ENCODE measurements around the gene PDIA5.

Gene PDIA5

DNA sequence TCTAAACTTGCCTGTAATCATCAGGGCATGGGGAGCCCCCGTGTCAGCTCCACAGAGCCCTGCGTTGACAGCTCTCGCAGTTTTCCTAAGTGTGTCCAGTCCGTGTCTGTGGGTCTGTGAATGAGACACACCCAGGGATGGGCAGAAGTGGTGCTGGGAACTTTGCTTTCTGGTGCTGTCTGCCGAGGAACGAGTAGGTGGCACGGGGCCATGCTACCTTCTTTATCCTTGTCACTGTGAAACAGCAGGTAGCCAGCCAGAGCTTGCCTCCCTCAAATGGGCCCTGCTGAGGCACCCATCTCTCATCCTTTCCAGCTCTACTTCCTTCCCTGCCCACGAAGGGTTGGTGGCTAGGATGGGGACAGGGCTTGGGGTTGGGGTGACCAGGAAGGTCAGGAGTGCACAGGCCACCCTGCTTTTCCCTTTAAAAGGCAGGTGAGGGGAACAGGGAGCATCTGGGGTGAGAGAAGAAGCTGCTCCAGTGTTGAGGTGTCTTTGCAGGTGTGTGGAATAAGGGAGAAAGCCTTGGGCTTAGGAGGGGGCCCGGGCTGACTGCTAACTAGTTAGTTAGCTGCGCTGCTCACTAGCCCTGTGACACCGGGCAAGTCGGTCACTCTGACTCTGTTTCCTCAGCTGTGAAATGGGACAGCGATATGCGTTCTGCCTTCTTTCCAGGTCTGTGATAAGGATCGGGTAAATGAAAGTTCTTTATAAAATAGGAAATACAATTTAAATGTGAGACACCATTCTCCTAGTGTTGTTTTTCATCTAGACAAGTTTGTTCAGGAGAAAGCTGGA lies 27.9 kb downstream of the PDIA5 start:
- H3K79me2 ChIP-seq (ENCODE audit: control insufficient read depth, low read length) = no peaks in the 10 kb centered on the region
- no peaks in the 10 kb centered on the region for H3K27me3 ChIP-seq (ENCODE audit: control insufficient read depth, low read length)

GRCh38 chr3:123096126-123096525 lies 29.3 kb downstream of the PDIA5 start:
- no peak for TF ChIP-seq EZH2phosphoT487 (IDR thresholded peaks at IDR 0.05; ENCODE audit: borderline replicate concordance, low read length)
- TF ChIP-seq, protein P1, sequence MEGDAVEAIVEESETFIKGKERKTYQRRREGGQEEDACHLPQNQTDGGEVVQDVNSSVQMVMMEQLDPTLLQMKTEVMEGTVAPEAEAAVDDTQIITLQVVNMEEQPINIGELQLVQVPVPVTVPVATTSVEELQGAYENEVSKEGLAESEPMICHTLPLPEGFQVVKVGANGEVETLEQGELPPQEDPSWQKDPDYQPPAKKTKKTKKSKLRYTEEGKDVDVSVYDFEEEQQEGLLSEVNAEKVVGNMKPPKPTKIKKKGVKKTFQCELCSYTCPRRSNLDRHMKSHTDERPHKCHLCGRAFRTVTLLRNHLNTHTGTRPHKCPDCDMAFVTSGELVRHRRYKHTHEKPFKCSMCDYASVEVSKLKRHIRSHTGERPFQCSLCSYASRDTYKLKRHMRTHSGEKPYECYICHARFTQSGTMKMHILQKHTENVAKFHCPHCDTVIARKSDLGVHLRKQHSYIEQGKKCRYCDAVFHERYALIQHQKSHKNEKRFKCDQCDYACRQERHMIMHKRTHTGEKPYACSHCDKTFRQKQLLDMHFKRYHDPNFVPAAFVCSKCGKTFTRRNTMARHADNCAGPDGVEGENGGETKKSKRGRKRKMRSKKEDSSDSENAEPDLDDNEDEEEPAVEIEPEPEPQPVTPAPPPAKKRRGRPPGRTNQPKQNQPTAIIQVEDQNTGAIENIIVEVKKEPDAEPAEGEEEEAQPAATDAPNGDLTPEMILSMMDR (IDR thresholded peaks at IDR 0.05; ENCODE audit: low read depth, low read length, poor library complexity, severe bottlenecking) = no peak
- H3K36me3 ChIP-seq (ENCODE audit: control insufficient read depth, low read length) = no peaks in the 10 kb centered on the region

More for the DNA sequence above, 27.9 kb downstream of the PDIA5 start:
- Histone ChIP-seq H3K9me3 (ENCODE audit: control insufficient read depth, insufficient read depth, low read length) (no peaks in the 10 kb centered on the region), H4K20me1 (ENCODE audit: control insufficient read depth, insufficient read depth, low read depth, low read length) (no peaks in the 10 kb centered on the region), H3K9me2 (replicated peaks; ENCODE audit: control insufficient read depth, low read length) (no peaks in the 10 kb centered on the region), H3K4me3 (ENCODE audit: low read length) (no peak overlapping the region), H3K4me2 (ENCODE audit: low read length) (no peak overlapping the region), H3K27ac (ENCODE audit: low read depth, low read length) (no peak overlapping the region), H3F3A (ENCODE audit: control insufficient read depth, insufficient read depth) (no peaks in the 10 kb centered on the region), H3K36me3 (ENCODE audit: control insufficient read depth, low read length) (no peaks in the 10 kb centered on the region), H3K4me1 (ENCODE audit: control insufficient read depth, low read length) (no peaks in the 10 kb centered on the region)
- TF ChIP-seq, protein P1 (IDR thresholded peaks at IDR 0.05; ENCODE audit: low read depth, low read length, poor library complexity, severe bottlenecking) = no peak
- no peak for TF ChIP-seq EZH2phosphoT487 (IDR thresholded peaks at IDR 0.05; ENCODE audit: borderline replicate concordance, low read length)

GRCh38 chr3:123096731-123097130 lies 29.9 kb downstream of the PDIA5 start:
- no peaks in the 10 kb centered on the region for H4K20me1 ChIP-seq (ENCODE audit: control insufficient read depth, insufficient read depth, low read depth, low read length)
- H3K4me1 ChIP-seq (ENCODE audit: control insufficient read depth, low read length) = no peaks in the 10 kb centered on the region
- H3K36me3 ChIP-seq (ENCODE audit: control insufficient read depth, low read length) = no peaks in the 10 kb centered on the region
- no peaks in the 10 kb centered on the region for H3K9me3 ChIP-seq (ENCODE audit: control insufficient read depth, insufficient read depth, low read length)
- no peak overlapping the region for H3K4me3 ChIP-seq (ENCODE audit: low read length)
- H3K9me2 ChIP-seq (replicated peaks; ENCODE audit: control insufficient read depth, low read length) = no peaks in the 10 kb centered on the region
- H3F3A ChIP-seq (ENCODE audit: control insufficient read depth, insufficient read depth) = no peaks in the 10 kb centered on the region
- no peaks in the 10 kb centered on the region for H3K27me3 ChIP-seq (ENCODE audit: control insufficient read depth, low read length)
- H3K27ac ChIP-seq (ENCODE audit: low read depth, low read length) = no peak overlapping the region
- no peaks in the 10 kb centered on the region for H3K79me2 ChIP-seq (ENCODE audit: control insufficient read depth, low read length)
- no peak for TF ChIP-seq EZH2phosphoT487 (IDR thresholded peaks at IDR 0.05; ENCODE audit: borderline replicate concordance, low read length)
- TF ChIP-seq, protein P1 (IDR thresholded peaks at IDR 0.05; ENCODE audit: low read depth, low read length, poor library complexity, severe bottlenecking) = no peak
- no peak overlapping the region for H3K4me2 ChIP-seq (ENCODE audit: low read length)

More at GRCh38 chr3:123096126-123096525, 29.3 kb downstream of the PDIA5 start:
- no peaks in the 10 kb centered on the region for H3K9me3 ChIP-seq (ENCODE audit: control insufficient read depth, insufficient read depth, low read length)
- no peaks in the 10 kb centered on the region for H3K9me2 ChIP-seq (replicated peaks; ENCODE audit: control insufficient read depth, low read length)
- no peak overlapping the region for H3K4me3 ChIP-seq (ENCODE audit: low read length)
- H3K27me3 ChIP-seq (ENCODE audit: control insufficient read depth, low read length) = no peaks in the 10 kb centered on the region
- no peak overlapping the region for H3K4me2 ChIP-seq (ENCODE audit: low read length)
- no peaks in the 10 kb centered on the region for H3K79me2 ChIP-seq (ENCODE audit: control insufficient read depth, low read length)
- no peaks in the 10 kb centered on the region for H3K4me1 ChIP-seq (ENCODE audit: control insufficient read depth, low read length)
- no peaks in the 10 kb centered on the region for H3F3A ChIP-seq (ENCODE audit: control insufficient read depth, insufficient read depth)
- no peaks in the 10 kb centered on the region for H4K20me1 ChIP-seq (ENCODE audit: control insufficient read depth, insufficient read depth, low read depth, low read length)
- H3K27ac ChIP-seq (ENCODE audit: low read depth, low read length) = no peak overlapping the region
